ENCODE measurements around the gene KCNF1. TPM values are rescaled to one million over a fixed set of nuclear protein-coding genes. Genes with fewer than 3 reads are reported as not detected.

KCNF1 gene
- total RNA-seq, 2 experiments from 2014 or later: not detected

- Histone ChIP-seq H3K4me1 (ENCODE audit: insufficient read depth, low read length, poor library complexity, severe bottlenecking) (no peaks in the 10 kb centered on the region), H3K4me2 (ENCODE audit: low read length) (no peak overlapping the region), H4K20me1 (ENCODE audit: insufficient read depth, low read length) (no peaks in the 10 kb centered on the region), H3K79me2 (ENCODE audit: insufficient read depth, low read depth, low read length) (no peaks in the 10 kb centered on the region), H3K9me3 (ENCODE audit: low read length) (no peaks in the 10 kb centered on the region), H3K4me3 (ENCODE audit: low read depth, low read length, poor library complexity, severe bottlenecking) (no peak overlapping the region), H3K9me2 (ENCODE audit: insufficient read depth, low read length) (no peaks in the 10 kb centered on the region), H3K27ac (ENCODE audit: low read depth, low read length, poor library complexity, severe bottlenecking) (no peak overlapping the region), H2AFZ (ENCODE audit: low read length) (no peak overlapping the region), H3K36me3 (ENCODE audit: insufficient read depth, low read length) (no peaks in the 10 kb centered on the region)
- no peak for DNase-seq (ENCODE audit: low spot score)
- intact Hi-C loops (cut with micrococcal nuclease; ENCODE audit: unreplicated experiment): no loop called here
- TF ChIP-seq CTCF (conservative IDR thresholded peaks at IDR 0.05; ENCODE audit: low read length) (no peak), EZH2phosphoT487 (IDR thresholded peaks at IDR 0.05; ENCODE audit: borderline replicate concordance, low read depth, low read length) (no peak)
- ChIA-PET POLR2A (interaction anchor here (0.6 kb wide), 1 partner anchor 13 kb away, joined by 5 read pairs; no protein-coding TSS in a partner anchor), CTCF (ENCODE audit: unreplicated experiment) (no interaction called here)
- no TSS peak for BruUV-seq (replicated peaks)
These were observed 20.9 kb upstream of the KCNF1 start for GRCh38 chr2:10890706-10891270.

GRCh38 chr2:10891390-10891789 is 20.3 kb upstream of the KCNF1 start:
- no peaks in the 10 kb centered on the region for H3K9me2 ChIP-seq (ENCODE audit: insufficient read depth, low read length)
- H3K79me2 ChIP-seq (ENCODE audit: insufficient read depth, low read depth, low read length): no peaks in the 10 kb centered on the region
- no peak overlapping the region for H2AFZ ChIP-seq (ENCODE audit: low read length)
- H4K20me1 ChIP-seq (ENCODE audit: insufficient read depth, low read length): no peaks in the 10 kb centered on the region
- H3K27ac ChIP-seq (ENCODE audit: low read depth, low read length, poor library complexity, severe bottlenecking): no peak overlapping the region
- H3K4me1 ChIP-seq (ENCODE audit: insufficient read depth, low read length, poor library complexity, severe bottlenecking): no peaks in the 10 kb centered on the region
- H3K4me2 ChIP-seq (ENCODE audit: low read length): no peak overlapping the region
- ChIA-PET POLR2A (interaction anchor here (0.6 kb wide), 1 partner anchor 13 kb away, joined by 5 read pairs; no protein-coding TSS in a partner anchor), CTCF (ENCODE audit: unreplicated experiment) (no interaction called here)
- TF ChIP-seq EZH2phosphoT487 (IDR thresholded peaks at IDR 0.05; ENCODE audit: borderline replicate concordance, low read depth, low read length) (no peak), CTCF (conservative IDR thresholded peaks at IDR 0.05; ENCODE audit: low read length) (no peak)
- no peaks in the 10 kb centered on the region for H3K36me3 ChIP-seq (ENCODE audit: insufficient read depth, low read length)
- no peak overlapping the region for H3K4me3 ChIP-seq (ENCODE audit: low read depth, low read length, poor library complexity, severe bottlenecking)
- intact Hi-C loops (cut with micrococcal nuclease; ENCODE audit: unreplicated experiment): no loop called here
- no TSS peak for BruUV-seq (replicated peaks)
- no peak for DNase-seq (ENCODE audit: low spot score)
- no peaks in the 10 kb centered on the region for H3K9me3 ChIP-seq (ENCODE audit: low read length)

GRCh38 chr2:10891848-10892247 is 19.9 kb upstream of the KCNF1 start:
- Histone ChIP-seq H3K79me2 (ENCODE audit: insufficient read depth, low read depth, low read length) (no peaks in the 10 kb centered on the region), H3K4me1 (ENCODE audit: insufficient read depth, low read length, poor library complexity, severe bottlenecking) (no peaks in the 10 kb centered on the region), H3K4me3 (ENCODE audit: low read depth, low read length, poor library complexity, severe bottlenecking) (no peak overlapping the region), H4K20me1 (ENCODE audit: insufficient read depth, low read length) (no peaks in the 10 kb centered on the region), H3K4me2 (ENCODE audit: low read length) (no peak overlapping the region), H2AFZ (ENCODE audit: low read length) (no peak overlapping the region), H3K27ac (ENCODE audit: low read depth, low read length, poor library complexity, severe bottlenecking) (no peak overlapping the region), H3K9me2 (ENCODE audit: insufficient read depth, low read length) (no peaks in the 10 kb centered on the region), H3K36me3 (ENCODE audit: insufficient read depth, low read length) (no peaks in the 10 kb centered on the region), H3K9me3 (ENCODE audit: low read length) (no peaks in the 10 kb centered on the region)
- POLR2A ChIA-PET: interaction anchor here (0.6 kb wide), 2 partner anchors 12 to 1108 kb away, joined by 3 to 5 read pairs; no protein-coding TSS in a partner anchor
- no peak for DNase-seq (ENCODE audit: low spot score)
- intact Hi-C loops (cut with micrococcal nuclease; ENCODE audit: unreplicated experiment): no loop called here
- CTCF ChIA-PET (ENCODE audit: unreplicated experiment): no interaction called here
- BruUV-seq (replicated peaks): no TSS peak
- TF ChIP-seq EZH2phosphoT487 (IDR thresholded peaks at IDR 0.05; ENCODE audit: borderline replicate concordance, low read depth, low read length): no peak
- TF ChIP-seq CTCF (conservative IDR thresholded peaks at IDR 0.05; ENCODE audit: low read length): no peak

Measured in OCI-LY7 (cell line).